Measurements from ENCODE around the gene TPSG1. TPM values are rescaled to one million over a fixed set of nuclear protein-coding genes. Genes with fewer than 3 reads are reported as not detected.

The TPSG1 gene
- total RNA-seq, 2 donors from 2014 or later, result 0.54 TPM; not detected in 1

- TF ChIP-seq CTCF (IDR thresholded peaks at IDR 0.05), result no peak
- H3K27me3 ChIP-seq (replicated peaks; ENCODE audit: insufficient read depth), result no peaks in the 10 kb centered on the region
These were observed 47.3 kb downstream of the TPSG1 start for GRCh38 chr16:1177750-1178149.

GRCh38 chr16:1177053-1177452, 48.0 kb downstream of the TPSG1 start:
- Histone ChIP-seq H3K27me3 (replicated peaks; ENCODE audit: insufficient read depth) (no peaks in the 10 kb centered on the region), H3K9me3 (no peaks in the 10 kb centered on the region), H3K4me3 (no peak overlapping the region), H3K36me3 (no peaks in the 10 kb centered on the region), H3K4me1 (ENCODE audit: control insufficient read depth in 1 of 2, low read depth in 2 of 2) (peaks cover 15 to 22% of the 10 kb centered on the region in 2 donors), H3K27ac (no peak overlapping the region)
- ATAC-seq (ENCODE audit: insufficient number of reproducible peaks, low FRiP score, low read depth) (no peak), DNase-seq (ENCODE audit: low spot score) (no peak)
- TF ChIP-seq CTCF (IDR thresholded peaks at IDR 0.05), result no peak

More at GRCh38 chr16:1177750-1178149, 47.3 kb downstream of the TPSG1 start:
- Histone ChIP-seq H3K9me3 (no peaks in the 10 kb centered on the region), H3K27ac (no peak overlapping the region), H3K4me3 (no peak overlapping the region), H3K36me3 (no peaks in the 10 kb centered on the region), H3K4me1 (ENCODE audit: control insufficient read depth in 1 of 2, low read depth in 2 of 2) (peaks cover 19 to 29% of the 10 kb centered on the region in 2 donors)
- no peak for ATAC-seq (ENCODE audit: insufficient number of reproducible peaks, low FRiP score, low read depth)
- DNase-seq (ENCODE audit: low spot score), result no peak

- no peak overlapping the region for H3K4me3 ChIP-seq
- ATAC-seq (ENCODE audit: insufficient number of reproducible peaks, low FRiP score, low read depth) (no peak), DNase-seq (ENCODE audit: low spot score) (no peak)
- no peak overlapping the region for H3K27ac ChIP-seq
- no peaks in the 10 kb centered on the region for H3K27me3 ChIP-seq (replicated peaks; ENCODE audit: insufficient read depth)
- H3K9me3 ChIP-seq, result no peaks in the 10 kb centered on the region
- H3K4me1 ChIP-seq (ENCODE audit: control insufficient read depth in 1 of 2, low read depth in 2 of 2), result peaks cover 8 to 16% of the 10 kb centered on the region in 2 donors
- TF ChIP-seq CTCF (IDR thresholded peaks at IDR 0.05), result no peak
- no peaks in the 10 kb centered on the region for H3K36me3 ChIP-seq
These were observed 48.7 kb downstream of the TPSG1 start for GRCh38 chr16:1176280-1176897.

GRCh38 chr16:1175566-1176279, 49.3 kb downstream of the TPSG1 start:
- H3K4me1 ChIP-seq (ENCODE audit: control insufficient read depth in 1 of 2, low read depth in 2 of 2), result peaks cover 4 to 9% of the 10 kb centered on the region in 2 donors
- no peak overlapping the region for H3K4me3 ChIP-seq
- H3K27ac ChIP-seq, result no peak overlapping the region
- ATAC-seq (ENCODE audit: insufficient number of reproducible peaks, low FRiP score, low read depth) (no peak), DNase-seq (ENCODE audit: low spot score) (no peak)
- H3K27me3 ChIP-seq (replicated peaks; ENCODE audit: insufficient read depth), result no peaks in the 10 kb centered on the region
- no peak for TF ChIP-seq CTCF (IDR thresholded peaks at IDR 0.05)
- H3K9me3 ChIP-seq, result no peaks in the 10 kb centered on the region
- no peaks in the 10 kb centered on the region for H3K36me3 ChIP-seq

- no peaks in the 10 kb centered on the region for H3K9me3 ChIP-seq
- H3K36me3 ChIP-seq, result no peaks in the 10 kb centered on the region
- peaks cover 4 to 5% of the 10 kb centered on the region in 2 donors for H3K4me1 ChIP-seq (ENCODE audit: control insufficient read depth in 1 of 2, low read depth in 2 of 2)
- no peak for DNase-seq (ENCODE audit: low spot score)
- no peak overlapping the region for H3K4me3 ChIP-seq
- no peak overlapping the region for H3K27ac ChIP-seq
- H3K27me3 ChIP-seq (replicated peaks; ENCODE audit: insufficient read depth), result no peaks in the 10 kb centered on the region
- no peak for ATAC-seq (ENCODE audit: insufficient number of reproducible peaks, low FRiP score, low read depth)
- no peak for TF ChIP-seq CTCF (IDR thresholded peaks at IDR 0.05)
These were observed 50.4 kb downstream of the TPSG1 start for GRCh38 chr16:1174477-1175357.

All from thoracic aorta (tissue), 2 donors.